ENCODE data around the gene U2AF1L4.

- TF ChIP-seq CTCF (conservative IDR thresholded peaks at IDR 0.05; ENCODE audit: low read length) (no peak), EZH2phosphoT487 (IDR thresholded peaks at IDR 0.05; ENCODE audit: borderline replicate concordance) (no peak)
Observed at GRCh38 chr19:35743640-35744429, 1.4 kb downstream of the U2AF1L4 start.

Measured in Loucy (cell line).